ENCODE data around the gene WDR88.
"Not testable (repeated sequence)": the region's sequence is repeated elsewhere in the genome, so short reads cannot be mapped to it uniquely, and the experiment has no call there.

DNA sequence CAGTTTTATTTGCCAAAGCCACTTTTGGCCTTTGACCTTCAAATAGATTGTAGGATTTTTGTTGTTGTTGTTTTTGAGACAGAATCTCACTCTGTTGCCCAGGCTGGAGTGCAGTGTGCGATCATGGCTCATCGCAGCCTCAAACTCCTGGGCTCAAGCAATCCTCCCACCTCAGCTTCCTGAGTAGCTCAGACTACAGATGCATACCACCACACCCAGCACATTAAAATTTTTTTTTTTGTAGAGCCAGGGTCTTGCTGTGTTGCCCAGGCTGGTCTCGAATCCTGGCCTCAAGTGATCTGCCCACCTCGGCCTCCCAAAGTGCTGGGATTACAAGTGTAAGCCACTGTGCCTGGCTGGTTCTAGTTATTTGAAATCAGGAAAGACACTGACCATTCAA lies 59.2 kb downstream of the WDR88 start:
- not testable (repeated sequence) for TF ChIP-seq CTCF (conservative IDR thresholded peaks at IDR 0.05; ENCODE audit: low read depth, low read length); CEBPB (IDR thresholded peaks at IDR 0.05; ENCODE audit: low read depth, low read length); CHD1 (IDR thresholded peaks at IDR 0.05; ENCODE audit: low read depth, low read length); RAD21 (IDR thresholded peaks at IDR 0.05; ENCODE audit: low read length)

Measured in IMR-90 (cell line).